Sigmoid colon (tissue), 7 donors: ENCODE results near the gene KIAA0930. TPM values are rescaled to one million over a fixed set of nuclear protein-coding genes. Genes with fewer than 3 reads are reported as not detected.

Experiments used
- DNase-seq: peaks from one replicate; pipeline ENCODE4 v3.0.0-alpha.2; 2019
- H3K27ac ChIP-seq, 4 donors: fragments of 200-600 bp; sonication (generic); one replicate each; pipeline ENCODE4 v1.5.1; 2016 to 2019; ENCODE audit warnings: mild to moderate bottlenecking in 1 of 4
- H3K27me3 ChIP-seq, 3 donors: fragments of 200-600 bp; sonication (generic); one replicate each; pipeline ENCODE4 v1.5.1; 2019; ENCODE audit warnings: mild to moderate bottlenecking in 1 of 3
- H3K36me3 ChIP-seq, 4 donors: fragments of 200-600 bp; sonication (generic); one replicate each; pipeline ENCODE4 v1.5.1; 2016 to 2019
- H3K4me1 ChIP-seq, 4 donors: fragments of 200-600 bp; sonication (generic); one replicate each; pipeline ENCODE4 v1.5.1; 2017 to 2019
- H3K4me3 ChIP-seq, 4 donors: fragments of 200-600 bp; sonication (generic); one replicate each; pipeline ENCODE4 v1.5.1; 2017 to 2019; ENCODE audit warnings: mild to moderate bottlenecking in 2 of 4, moderate library complexity in 1 of 4
- H3K9me3 ChIP-seq, 4 donors: fragments of 200-600 bp in 3 of 4; sonication (generic) in 3 of 4; one replicate each; pipeline versions ENCODE4 v1.5.1 to v1.6.1; 2013 to 2019
- CTCF ChIP-seq, 4 experiments: fragments of 450-650 bp in 3 of 4; fragments of 200-600 bp in 1 of 4; IDR thresholded peaks; one replicate each; pipeline ENCODE4 v1.5.1; 2016 to 2019; ENCODE audit warnings: antibody characterized with exemption in 4 of 4, mild to moderate bottlenecking in 3 of 4, moderate library complexity in 2 of 4
- EP300 ChIP-seq, 4 donors: sonication (generic); formaldehyde crosslinking; IDR thresholded peaks; one replicate each; pipeline ENCODE4 v1.6.1; 2017; ENCODE audit warnings: antibody characterized with exemption in 4 of 4
- POLR2A ChIP-seq, 2 donors: fragments of 450-650 bp; IDR thresholded peaks; one replicate each; pipeline ENCODE4 v1.6.1; 2016; ENCODE audit warnings: antibody characterized with exemption in 2 of 2, mild to moderate bottlenecking in 2 of 2, moderate library complexity in 2 of 2
- POLR2AphosphoS5 ChIP-seq, 4 donors: sonication (generic); formaldehyde crosslinking; IDR thresholded peaks; one replicate each; pipeline ENCODE4 v1.6.1; 2017; ENCODE audit warnings: antibody characterized with exemption in 4 of 4
- WGBS, 2 donors: extraction: QIAGEN DNeasy Blood & Tissue Kit; methylation state at CpG; one replicate each; pipeline ENCODE4 v1.1.7; 2013; 5-methylcytosine and 5-hydroxymethylcytosine counted together
- intact Hi-C: fragments of 100-400 bp; cut with DNase I; formaldehyde crosslinking; loops from one replicate; pipeline ENCODE4 v1.15.1; 2023
- polyA plus RNA-seq, 3 donors: library from polyadenylated mRNA; stranded (reverse); fragments of 200-250 nt; gene quantifications; one replicate each; pipeline ENCODE4 v1.2.3, GENCODE V29; 2013
- small RNA-seq, 3 donors: library from RNA; depleted of rRNA; stranded (forward); fragments of <200 nt; gene quantifications; one replicate each; pipeline ENCODE3, GENCODE V24; 2016
- total RNA-seq, 4 donors: library from RNA; depleted of rRNA; stranded (reverse); fragments of >200 nt; gene quantifications; one replicate each; pipeline ENCODE4 v1.1.0, GENCODE V29; 2016
- donor health status: healthy with polysubstance abuse.
- donor health status: Bipolar disorder and iron deficiency.
- donor health status: healthy.

Gene KIAA0930
- total and polyA plus RNA-seq, 7 donors: 14.4 to 56.5 (median 26.8) TPM

DNA sequence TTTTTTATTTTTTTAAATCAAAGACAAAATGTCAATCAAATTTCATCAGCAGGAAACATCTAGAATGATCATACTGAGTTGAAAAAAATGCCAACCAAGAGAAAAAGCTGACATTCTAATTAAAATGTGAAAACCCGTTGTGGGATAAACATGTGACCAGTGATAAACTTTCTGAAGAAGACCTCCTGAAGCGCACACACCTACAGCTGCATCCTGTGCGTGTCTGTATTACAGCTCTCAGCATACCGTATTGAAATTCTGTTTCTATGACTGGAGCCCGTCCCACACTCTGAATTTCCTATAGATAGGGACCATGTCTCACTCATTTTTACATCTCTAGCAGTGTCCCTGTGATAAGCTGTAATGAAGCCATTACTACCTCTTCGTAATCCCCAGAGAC lies 89.2 kb downstream of the KIAA0930 start:
- 71 to 94% methylated on average over 6 of the region's 6 CpGs for WGBS, 2 donors
- no peak for DNase-seq
- Histone ChIP-seq H3K9me3 (no peaks in the 10 kb centered on the region), H3K4me1 (no peaks in the 10 kb centered on the region), H3K27me3 (no peaks in the 10 kb centered on the region), H3K27ac (no peak overlapping the region), H3K36me3 (peaks cover 0 to 21% (median 0%) of the 10 kb centered on the region in 4 donors), H3K4me3 (no peak overlapping the region)
- intact Hi-C loops: no loop called here
- no peak for TF ChIP-seq POLR2AphosphoS5 (IDR thresholded peaks at IDR 0.05)

- Histone ChIP-seq H3K4me3 (no peak overlapping the region), H3K36me3 (peaks cover 0 to 11% (median 0%) of the 10 kb centered on the region in 4 donors), H3K27me3 (no peaks in the 10 kb centered on the region), H3K9me3 (no peaks in the 10 kb centered on the region), H3K27ac (no peak overlapping the region), H3K4me1 (no peaks in the 10 kb centered on the region)
- WGBS, 2 donors: 59 to 74% methylated on average over 2 of the region's 2 CpGs
- no peak for TF ChIP-seq POLR2AphosphoS5 (IDR thresholded peaks at IDR 0.05)
- no peak for TF ChIP-seq CTCF (IDR thresholded peaks at IDR 0.05)
- no peak for TF ChIP-seq EP300 (IDR thresholded peaks at IDR 0.05)
- TF ChIP-seq POLR2A (IDR thresholded peaks at IDR 0.05): no peak
- intact Hi-C loops: no loop called here
- DNase-seq: no peak
Measured at GRCh38 chr22:45150139-45150538, 90.6 kb downstream of the KIAA0930 start.

DNA sequence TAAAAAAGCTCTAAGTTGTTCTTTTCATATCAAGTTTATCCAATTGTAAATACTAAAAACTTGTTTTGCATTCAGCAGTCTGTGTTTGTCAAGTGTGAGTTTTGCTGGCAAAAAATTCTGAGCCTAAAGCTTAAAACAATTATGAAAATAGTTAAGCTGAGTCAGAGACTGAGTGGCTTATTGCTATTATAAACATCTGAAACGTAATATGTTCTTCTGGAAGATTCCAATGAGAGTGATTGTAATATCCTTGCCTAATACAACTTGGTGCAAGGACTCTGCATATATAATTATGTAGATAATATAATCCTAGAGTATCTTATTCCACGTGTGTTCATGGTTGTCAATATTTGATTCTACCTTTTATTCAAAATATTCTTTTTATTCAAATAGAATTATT lies 91.0 kb downstream of the KIAA0930 start:
- H3K9me3 ChIP-seq: no peaks in the 10 kb centered on the region
- intact Hi-C loops: no loop called here
- WGBS, 2 donors: 55 to 82% methylated on average over 2 of the region's 2 CpGs
- no peaks in the 10 kb centered on the region for H3K27me3 ChIP-seq
- H3K4me3 ChIP-seq: no peak overlapping the region
- no peak overlapping the region for H3K27ac ChIP-seq
- no peak for DNase-seq
- no peaks in the 10 kb centered on the region for H3K4me1 ChIP-seq
- TF ChIP-seq POLR2A (IDR thresholded peaks at IDR 0.05) (no peak), EP300 (IDR thresholded peaks at IDR 0.05) (no peak), POLR2AphosphoS5 (IDR thresholded peaks at IDR 0.05) (no peak), CTCF (IDR thresholded peaks at IDR 0.05) (no peak)
- H3K36me3 ChIP-seq: peaks cover 0 to 11% (median 0%) of the 10 kb centered on the region in 4 donors

- no peak for DNase-seq
- intact Hi-C loops: no loop called here
- WGBS, 2 donors: 76 to 82% methylated on average over 1 of the region's 1 CpG
- Histone ChIP-seq H3K27ac (no peak overlapping the region), H3K4me3 (no peak overlapping the region), H3K36me3 (no peaks in the 10 kb centered on the region), H3K4me1 (no peaks in the 10 kb centered on the region), H3K9me3 (peaks cover 0 to 3% (median 0%) of the 10 kb centered on the region in 4 donors), H3K27me3 (no peaks in the 10 kb centered on the region)
- no peak for TF ChIP-seq CTCF (IDR thresholded peaks at IDR 0.05)
Measured at GRCh38 chr22:45144916-45145315, 95.8 kb downstream of the KIAA0930 start.

GRCh38 chr22:45142376-45142775 lies 98.3 kb downstream of the KIAA0930 start:
- H3K4me1 ChIP-seq: no peaks in the 10 kb centered on the region
- DNase-seq: no peak
- no peak overlapping the region for H3K27ac ChIP-seq
- no peak for TF ChIP-seq POLR2AphosphoS5 (IDR thresholded peaks at IDR 0.05)
- TF ChIP-seq EP300 (IDR thresholded peaks at IDR 0.05): no peak
- no peak for TF ChIP-seq POLR2A (IDR thresholded peaks at IDR 0.05)
- no peak for TF ChIP-seq CTCF (IDR thresholded peaks at IDR 0.05)
- H3K36me3 ChIP-seq: no peaks in the 10 kb centered on the region
- H3K9me3 ChIP-seq: peaks cover 0 to 3% (median 0%) of the 10 kb centered on the region in 4 donors
- intact Hi-C loops: no loop called here
- no peak overlapping the region for H3K4me3 ChIP-seq
- no peaks in the 10 kb centered on the region for H3K27me3 ChIP-seq
- 83 to 86% methylated on average over 15 of the region's 15 CpGs for WGBS, 2 donors

Small RNAs within 50 kb of the gene (small RNA-seq; reads per million reads assigned to genes)
- 0.66 to 1.1 (median 1.1) reads per million in 3 donors for gene MIR1249

Other genes with a start within 250 kb of the KIAA0930 start
- gene PHF21B, start 230.9 kb downstream of the KIAA0930 start, total RNA-seq: under 1 TPM in 2 of 4 donors, not detected in 2; 0.28 to 0.66 TPM
- under 1 TPM in 1 of 3 donors, not detected in 2; 0.13 TPM for gene PHF21B, start 230.9 kb downstream of the KIAA0930 start, polyA plus RNA-seq
- 10 to 100 TPM; 23.2 to 28.5 (median 26.8) TPM for gene NUP50, start 77.0 kb downstream of the KIAA0930 start, total RNA-seq
- 10 to 100 TPM; 10.8 to 27.8 (median 22.2) TPM for gene NUP50, start 77.0 kb downstream of the KIAA0930 start, polyA plus RNA-seq
- gene UPK3A, start 44.1 kb upstream of the KIAA0930 start, total RNA-seq: not detected
- gene UPK3A, start 44.1 kb upstream of the KIAA0930 start, polyA plus RNA-seq: under 1 TPM in 1 of 3 donors, not detected in 2; 0.98 TPM
- 100 to 1,000 TPM in 1 of 4 donors, 10 to 100 TPM in 3; 12.8 to 126 (median 38.8) TPM for gene FAM118A, start 69.0 kb upstream of the KIAA0930 start, total RNA-seq
- gene FAM118A, start 69.0 kb upstream of the KIAA0930 start, polyA plus RNA-seq: 10 to 100 TPM in 2 of 3 donors, 1 to 10 TPM in 1; 7.2 to 43.5 (median 12.5) TPM
- gene SMC1B, start 172.7 kb upstream of the KIAA0930 start, total RNA-seq: not detected
- under 1 TPM in 1 of 3 donors, not detected in 2; 0.07 TPM for gene SMC1B, start 172.7 kb upstream of the KIAA0930 start, polyA plus RNA-seq
- gene RIBC2, start 172.8 kb upstream of the KIAA0930 start, total RNA-seq: not detected
- 1 to 10 TPM in 1 of 3 donors, not detected in 2; 1.5 TPM for gene RIBC2, start 172.8 kb upstream of the KIAA0930 start, polyA plus RNA-seq